Activated naive CD4-positive, alpha-beta T cell treated with anti-CD3 and anti-CD28 coated beads, Interleukin-2, amount 50 U/mL, for 72 hours (primary cell): ENCODE data around the gene NPIPA3. TPM values are rescaled to one million over a fixed set of nuclear protein-coding genes. Genes with fewer than 3 reads are reported as not detected.
A peak's percentile ranks its signal among the peaks of the same experiment; 100 is the strongest.
"Not testable (repeated sequence)": the region's sequence is repeated elsewhere in the genome, so short reads cannot be mapped to it uniquely, and the experiment has no call there.

ENCODE experiments used
- ATAC-seq, 2 donors: fragments of 150-1000 bp; cut with Tn5 transposase; 2 replicates each; pipeline ENCODE4 v1.10.0; 2021; ENCODE audit warnings: mild to moderate bottlenecking in 2 of 2, moderate library complexity in 2 of 2
- DNase-seq, 2 donors: peaks; one replicate each; pipeline ENCODE4 v3.0.0; 2021 to 2022; ENCODE audit warnings: low spot score in 2 of 2
- H3K27ac Mint-ChIP-seq, 2 donors: one replicate each; pipeline ENCODE4 v1.8.0; 2022; ENCODE audit warnings: mild to moderate bottlenecking in 2 of 2, mixed read lengths in 2 of 2
- H3K36me3 Mint-ChIP-seq, 2 donors: one replicate each; pipeline ENCODE4 v1.8.0; 2022; ENCODE audit warnings: mixed read lengths in 2 of 2
- H3K9me3 Mint-ChIP-seq, 2 donors: one replicate each; pipeline ENCODE4 v1.8.0; 2022; ENCODE audit warnings: mixed read lengths in 2 of 2
- total RNA-seq, 2 donors: library from RNA; stranded (reverse); gene quantifications; one replicate each; pipeline ENCODE4 v1.2.3, GENCODE V29; 2022

The NPIPA3 gene
- total RNA-seq, 2 donors from 2014 or later = 1.8 TPM; not detected in 1

- DNase-seq, ATAC-seq, H3K27ac Mint-ChIP-seq, H3K36me3 Mint-ChIP-seq, H3K9me3 Mint-ChIP-seq: not testable (repeated sequence)
Measured at GRCh38 chr16:14701859-14702258, 1.4 kb upstream of the NPIPA3 start.

- DNase-seq, H3K27ac Mint-ChIP-seq, ATAC-seq, H3K9me3 Mint-ChIP-seq, H3K36me3 Mint-ChIP-seq: not testable (repeated sequence)
Measured at GRCh38 chr16:14702672-14703071, 539 bp upstream of the NPIPA3 start.

- not testable (repeated sequence) for ATAC-seq, H3K36me3 Mint-ChIP-seq, H3K9me3 Mint-ChIP-seq, DNase-seq, H3K27ac Mint-ChIP-seq
Measured at GRCh38 chr16:14733233-14733632, 30.0 kb downstream of the NPIPA3 start.

GRCh38 chr16:14740832-14741385, 37.7 kb downstream of the NPIPA3 start:
- DNase-seq, H3K36me3 Mint-ChIP-seq, H3K27ac Mint-ChIP-seq, H3K9me3 Mint-ChIP-seq, ATAC-seq: not testable (repeated sequence)

GRCh38 chr16:14741794-14742193, 38.6 kb downstream of the NPIPA3 start:
- not testable (repeated sequence) for H3K27ac Mint-ChIP-seq, H3K9me3 Mint-ChIP-seq

GRCh38 chr16:14742273-14743128, 39.3 kb downstream of the NPIPA3 start, which contains the start of gene NPIPA2:
Gene NPIPA2, plus strand, starts transcription at chr16:14742533. Its CDS starts 5,533 bp downstream, at chr16:14748066.
- ATAC-seq = peak; percentile 99
- DNase-seq, H3K9me3 Mint-ChIP-seq, H3K36me3 Mint-ChIP-seq, H3K27ac Mint-ChIP-seq: not testable (repeated sequence)

More at GRCh38 chr16:14741794-14742193, 38.6 kb downstream of the NPIPA3 start:
- ATAC-seq, H3K36me3 Mint-ChIP-seq, DNase-seq: not testable (repeated sequence)

GRCh38 chr16:14773654-14774053, 70.4 kb downstream of the NPIPA3 start:
- DNase-seq, H3K9me3 Mint-ChIP-seq, ATAC-seq, H3K36me3 Mint-ChIP-seq, H3K27ac Mint-ChIP-seq: not testable (repeated sequence)

- H3K27ac Mint-ChIP-seq, ATAC-seq, H3K9me3 Mint-ChIP-seq, H3K36me3 Mint-ChIP-seq, DNase-seq: not testable (repeated sequence)
Measured at GRCh38 chr16:14775624-14776023, 72.4 kb downstream of the NPIPA3 start.

Other genes starting within 250 kb of the NPIPA3 start
- 10 to 100 TPM; 32.2 to 48.9 TPM for gene PARN, start 73.2 kb upstream of the NPIPA3 start, total RNA-seq
- gene BFAR, start 70.5 kb upstream of the NPIPA3 start, total RNA-seq = 10 to 100 TPM; 51.4 to 54.7 TPM
- not detected for gene PLA2G10, start 9.1 kb upstream of the NPIPA3 start, total RNA-seq
- 1 to 10 TPM; 2.4 to 4.1 TPM for gene NPIPA2, start 39.1 kb downstream of the NPIPA3 start, total RNA-seq
- 10 to 100 TPM; 40.0 to 40.1 TPM for gene NOMO1, start 130.3 kb downstream of the NPIPA3 start, total RNA-seq
- gene NPIPA1, start 234.0 kb downstream of the NPIPA3 start, total RNA-seq = 100 to 1,000 TPM in 1 of 2 donors, 10 to 100 TPM in 1; 85.7 to 106 TPM